ENCODE measurements around the gene SEMA6A. TPM values are rescaled to one million over a fixed set of nuclear protein-coding genes. Genes with fewer than 3 reads are reported as not detected.
"Not testable (repeated sequence)": the region's sequence is repeated elsewhere in the genome, so short reads cannot be mapped to it uniquely, and the experiment has no call there.

SEMA6A gene
- polyA plus RNA-seq, 3 donors: 0.16 TPM; not detected in 2

GRCh38 chr5:116524966-116525365, 49.7 kb downstream of the SEMA6A start:
- intact Hi-C loops (cut with micrococcal nuclease): no loop called here
- H3K27ac Mint-ChIP-seq: no peak overlapping the region
- peaks cover 0 to 1% (median 0%) of the 10 kb centered on the region in 7 donors for H3K9me3 Mint-ChIP-seq
- H3K36me3 Mint-ChIP-seq: no peaks in the 10 kb centered on the region
- no peak overlapping the region for H2AFZ ChIP-seq (ENCODE audit: insufficient read depth, low read depth, low read length, poor library complexity, severe bottlenecking)
- H3K27me3 ChIP-seq (ENCODE audit: control insufficient read depth in 2 of 2, insufficient read depth in 2 of 2, low read length in 2 of 2): no peaks in the 10 kb centered on the region
- H3K4me3 Mint-ChIP-seq: no peak overlapping the region
- H3K27me3 Mint-ChIP-seq (ENCODE audit: low read depth in 3 of 3): peaks cover 0 to 1% (median 0%) of the 10 kb centered on the region in 3 donors
- H3K79me2 ChIP-seq (ENCODE audit: insufficient read depth, low read length): no peaks in the 10 kb centered on the region
- WGBS (ENCODE audit: insufficient coverage): no CpG with 5 or more reads among the region's 2 CpGs
- H4K20me1 ChIP-seq (ENCODE audit: insufficient read depth, low read length): no peaks in the 10 kb centered on the region
- no peaks in the 10 kb centered on the region for H3K4me1 Mint-ChIP-seq
- no peaks in the 10 kb centered on the region for H3K4me1 ChIP-seq (ENCODE audit: control insufficient read depth in 1 of 2, insufficient read depth in 2 of 2, low read length in 2 of 2)
- no peak overlapping the region for H3K9ac ChIP-seq (ENCODE audit: insufficient read depth, low read length, poor library complexity, severe bottlenecking)
- H3K27ac ChIP-seq (ENCODE audit: low read depth in 1 of 2, low read length in 2 of 2): no peak overlapping the region
- DNase-seq: no peak
- no peak overlapping the region for H3K4me2 ChIP-seq (replicated peaks; ENCODE audit: extremely low read depth, low read length, poor library complexity, severe bottlenecking)
- no peak overlapping the region for H3K4me3 ChIP-seq (replicated peaks in 1 of 3; ENCODE audit: low read depth in 2 of 3, low read length in 3 of 3)
- H3K36me3 ChIP-seq (replicated peaks in 1 of 2; ENCODE audit: control insufficient read depth in 1 of 2, insufficient read depth in 2 of 2, low read length in 2 of 2): no peaks in the 10 kb centered on the region
- no peak for TF ChIP-seq CTCF (IDR thresholded peaks at IDR 0.05)
- no peaks in the 10 kb centered on the region for H3K9me3 ChIP-seq (replicated peaks in 1 of 2; ENCODE audit: control insufficient read depth in 1 of 2, insufficient read depth in 1 of 2, low read length in 2 of 2)

- intact Hi-C loops (cut with micrococcal nuclease): no loop called here
- no peak for TF ChIP-seq CTCF (IDR thresholded peaks at IDR 0.05)
Measured at GRCh38 chr5:116524051-116524904, 50.3 kb downstream of the SEMA6A start.

GRCh38 chr5:116523182-116523581, 51.4 kb downstream of the SEMA6A start:
- H3K9me3 ChIP-seq (replicated peaks in 1 of 2; ENCODE audit: control insufficient read depth in 1 of 2, insufficient read depth in 1 of 2, low read length in 2 of 2); intact Hi-C loops (cut with micrococcal nuclease); H3K4me2 ChIP-seq (replicated peaks; ENCODE audit: extremely low read depth, low read length, poor library complexity, severe bottlenecking); H3K4me1 ChIP-seq (ENCODE audit: control insufficient read depth in 1 of 2, insufficient read depth in 2 of 2, low read length in 2 of 2); H3K4me3 Mint-ChIP-seq; H4K20me1 ChIP-seq (ENCODE audit: insufficient read depth, low read length); H3K9ac ChIP-seq (ENCODE audit: insufficient read depth, low read length, poor library complexity, severe bottlenecking); H3K27ac ChIP-seq (ENCODE audit: low read depth in 1 of 2, low read length in 2 of 2); H3K27me3 Mint-ChIP-seq (ENCODE audit: low read depth in 3 of 3); H3K9me3 Mint-ChIP-seq; H3K27ac Mint-ChIP-seq; H3K79me2 ChIP-seq (ENCODE audit: insufficient read depth, low read length); H3K36me3 Mint-ChIP-seq; DNase-seq; H3K4me3 ChIP-seq (replicated peaks in 1 of 3; ENCODE audit: low read depth in 2 of 3, low read length in 3 of 3); H2AFZ ChIP-seq (ENCODE audit: insufficient read depth, low read depth, low read length, poor library complexity, severe bottlenecking); H3K4me1 Mint-ChIP-seq; H3K36me3 ChIP-seq (replicated peaks in 1 of 2; ENCODE audit: control insufficient read depth in 1 of 2, insufficient read depth in 2 of 2, low read length in 2 of 2); H3K27me3 ChIP-seq (ENCODE audit: control insufficient read depth in 2 of 2, insufficient read depth in 2 of 2, low read length in 2 of 2): not testable (repeated sequence)
- WGBS (ENCODE audit: insufficient coverage): 95% methylated on average over 7 of the region's 11 CpGs

More at GRCh38 chr5:116524051-116524904, 50.3 kb downstream of the SEMA6A start:
- Mint-ChIP-seq H3K27me3 (ENCODE audit: low read depth in 3 of 3) (peaks cover 0 to 1% (median 0%) of the 10 kb centered on the region in 3 donors), H3K27ac (no peak overlapping the region), H3K4me3 (no peak overlapping the region), H3K9me3 (peaks cover 0 to 3% (median 0%) of the 10 kb centered on the region in 7 donors), H3K36me3 (no peaks in the 10 kb centered on the region), H3K4me1 (no peaks in the 10 kb centered on the region)
- Histone ChIP-seq H3K36me3 (replicated peaks in 1 of 2; ENCODE audit: control insufficient read depth in 1 of 2, insufficient read depth in 2 of 2, low read length in 2 of 2) (no peaks in the 10 kb centered on the region), H4K20me1 (ENCODE audit: insufficient read depth, low read length) (no peaks in the 10 kb centered on the region), H3K9me3 (replicated peaks in 1 of 2; ENCODE audit: control insufficient read depth in 1 of 2, insufficient read depth in 1 of 2, low read length in 2 of 2) (no peaks in the 10 kb centered on the region), H3K4me3 (replicated peaks in 1 of 3; ENCODE audit: low read depth in 2 of 3, low read length in 3 of 3) (no peak overlapping the region), H3K79me2 (ENCODE audit: insufficient read depth, low read length) (no peaks in the 10 kb centered on the region), H3K4me2 (replicated peaks; ENCODE audit: extremely low read depth, low read length, poor library complexity, severe bottlenecking) (no peak overlapping the region), H3K4me1 (ENCODE audit: control insufficient read depth in 1 of 2, insufficient read depth in 2 of 2, low read length in 2 of 2) (no peaks in the 10 kb centered on the region), H3K27ac (ENCODE audit: low read depth in 1 of 2, low read length in 2 of 2) (no peak overlapping the region), H2AFZ (ENCODE audit: insufficient read depth, low read depth, low read length, poor library complexity, severe bottlenecking) (no peak overlapping the region), H3K9ac (ENCODE audit: insufficient read depth, low read length, poor library complexity, severe bottlenecking) (no peak overlapping the region), H3K27me3 (ENCODE audit: control insufficient read depth in 2 of 2, insufficient read depth in 2 of 2, low read length in 2 of 2) (no peaks in the 10 kb centered on the region)
- DNase-seq: no peak
- WGBS (ENCODE audit: insufficient coverage): no CpG with 5 or more reads among the region's 3 CpGs

Measured in CD14-positive monocyte (primary cell).